GM19397 (cell line): ENCODE measurements around the gene SH3YL1.
A peak's percentile ranks its signal among the peaks of the same experiment; 100 is the strongest.

Experiments used
- ATAC-seq: cut with Tn5 transposase; IDR thresholded peaks from one replicate; pipeline ENCODE4 v1.9.1; 2021; ENCODE audit warnings: mild to moderate bottlenecking, moderate library complexity; ENCODE audit not compliant: unreplicated experiment

The SH3YL1 gene

DNA sequence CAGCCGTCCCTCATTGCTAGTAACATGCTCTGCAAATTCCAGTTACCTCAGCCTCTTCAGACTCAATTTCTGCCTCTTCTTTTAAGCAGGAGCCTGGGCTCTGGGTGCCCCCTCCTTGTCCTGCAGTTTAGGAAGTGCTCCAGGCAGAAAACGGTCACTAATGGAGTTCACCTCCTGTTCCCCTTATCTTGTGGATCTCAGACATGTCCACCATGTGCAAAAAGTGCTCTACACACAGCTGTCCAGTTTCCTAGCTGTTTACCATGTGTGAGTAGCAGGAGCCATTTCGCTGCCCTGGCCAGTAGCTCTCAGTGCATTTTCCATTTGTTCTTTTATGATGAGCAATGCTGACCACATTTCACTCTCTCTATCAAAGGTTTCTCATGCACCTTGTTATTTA lies 4.9 kb downstream of the SH3YL1 start:
- no peak for ATAC-seq

DNA sequence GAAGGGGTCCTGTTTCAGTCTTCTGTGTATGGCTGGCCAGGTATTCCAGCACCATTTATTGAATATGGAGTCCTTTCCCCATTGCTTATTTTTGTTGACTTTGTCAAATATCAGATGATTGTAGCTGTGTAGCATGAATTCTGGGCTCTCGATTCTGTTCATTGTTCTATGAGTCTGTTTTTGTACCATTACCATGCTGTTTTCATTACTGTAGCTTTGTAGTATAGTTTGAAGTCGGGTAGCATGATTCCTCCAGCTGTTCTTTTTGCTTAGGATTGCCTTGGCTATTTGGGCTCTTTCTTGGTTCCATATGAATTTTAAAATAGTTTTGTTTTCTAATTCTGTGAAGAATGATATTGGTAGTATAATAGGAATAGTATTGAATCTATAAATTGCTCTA lies 6.0 kb downstream of the SH3YL1 start:
- ATAC-seq = no peak

DNA sequence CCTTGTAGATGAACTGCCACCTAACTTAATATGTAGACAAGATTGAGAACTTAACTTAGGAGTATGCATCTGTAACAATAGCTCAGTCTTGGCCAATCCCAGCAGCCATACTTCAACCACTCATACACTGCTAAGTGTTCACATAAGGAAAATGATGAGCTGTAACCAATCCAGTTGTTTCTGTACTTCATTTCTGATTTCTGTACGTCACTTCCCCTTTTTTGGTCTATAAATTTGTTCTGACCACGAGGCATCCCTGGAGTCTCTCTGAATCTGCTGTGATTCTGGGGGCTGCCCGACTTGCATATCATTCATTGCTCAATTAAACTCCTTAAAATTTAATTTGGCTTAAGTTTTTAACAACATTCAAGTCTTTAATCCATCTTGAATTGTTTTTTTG lies 6.4 kb downstream of the SH3YL1 start:
- no peak for ATAC-seq

DNA sequence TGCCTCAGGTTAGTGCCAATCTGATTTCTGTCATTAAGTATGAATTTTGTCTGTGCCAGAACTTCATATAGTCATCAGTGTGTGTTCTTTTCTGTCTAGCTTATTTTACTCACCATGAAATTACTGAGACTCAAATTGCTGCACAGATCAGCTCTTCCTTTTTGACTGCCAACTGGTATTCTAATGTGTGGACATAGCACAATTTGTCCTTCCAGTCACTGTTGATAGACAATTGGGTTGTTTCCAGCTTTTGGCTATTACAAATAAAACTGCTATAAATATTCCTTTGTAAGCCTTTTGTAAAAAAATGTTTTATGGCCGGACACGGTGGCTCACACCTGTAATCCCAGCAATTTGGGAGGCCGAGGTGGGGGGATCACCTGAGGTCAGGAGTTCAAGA lies 7.7 kb downstream of the SH3YL1 start:
- no peak for ATAC-seq

DNA sequence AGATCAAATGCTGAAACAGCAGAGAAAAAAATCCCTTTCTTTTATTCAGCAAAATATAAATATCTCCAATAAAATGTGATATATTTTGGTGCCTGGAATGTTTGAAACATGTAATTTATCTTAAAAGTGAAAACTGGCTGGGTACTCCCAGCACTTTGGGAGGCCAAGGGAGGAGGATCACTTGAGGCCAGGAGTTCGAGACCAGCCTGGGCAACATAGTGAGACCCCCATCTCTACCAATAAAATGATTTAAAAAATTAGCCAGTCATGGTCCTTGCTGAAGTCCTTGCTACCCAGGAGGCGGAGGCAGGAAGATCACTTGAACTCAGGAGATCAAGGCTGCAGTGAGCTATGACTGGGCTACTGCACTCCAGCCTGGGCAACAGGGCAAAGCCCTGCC lies 8.6 kb downstream of the SH3YL1 start:
- no peak for ATAC-seq

DNA sequence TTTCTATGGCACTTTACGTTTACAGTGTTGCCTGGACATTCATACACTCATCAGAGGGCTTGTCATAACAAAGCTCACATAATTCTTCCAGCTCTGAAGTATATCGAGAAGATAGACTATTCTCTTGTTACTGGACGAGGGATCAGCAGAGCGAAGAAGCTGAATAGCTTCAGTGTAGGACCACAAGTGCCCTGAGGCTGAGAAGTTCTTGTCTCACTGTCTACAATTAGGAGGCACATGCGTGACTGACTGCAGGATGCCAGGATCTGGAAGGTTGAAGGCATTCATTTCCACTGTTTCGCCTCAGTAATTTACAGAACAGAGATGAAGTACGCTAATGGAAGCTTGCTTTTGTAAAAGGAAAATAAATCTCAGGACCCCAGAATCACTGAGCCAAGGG lies 9.6 kb downstream of the SH3YL1 start:
- ATAC-seq = no peak

DNA sequence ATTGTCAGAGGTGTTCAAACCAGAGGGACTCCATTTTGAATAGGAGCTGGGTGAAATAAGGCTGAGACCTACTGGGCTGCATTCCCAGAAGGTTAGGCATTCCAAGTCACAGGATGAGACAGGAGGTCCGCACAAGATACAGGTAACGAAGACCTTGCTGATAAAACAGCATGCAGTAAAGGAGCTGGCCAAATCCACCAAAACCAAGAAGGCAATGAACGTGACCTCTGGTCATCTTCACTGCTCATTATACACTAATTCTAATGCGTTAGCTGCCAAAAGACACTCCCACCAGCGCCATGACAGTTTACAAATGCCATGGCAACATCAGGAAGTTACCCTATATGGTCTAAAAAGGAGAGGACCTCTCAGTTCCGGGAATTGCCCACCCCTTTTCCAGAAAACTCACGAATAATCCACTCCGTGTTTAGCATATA lies 10.6 kb downstream of the SH3YL1 start:
- no peak for ATAC-seq

DNA sequence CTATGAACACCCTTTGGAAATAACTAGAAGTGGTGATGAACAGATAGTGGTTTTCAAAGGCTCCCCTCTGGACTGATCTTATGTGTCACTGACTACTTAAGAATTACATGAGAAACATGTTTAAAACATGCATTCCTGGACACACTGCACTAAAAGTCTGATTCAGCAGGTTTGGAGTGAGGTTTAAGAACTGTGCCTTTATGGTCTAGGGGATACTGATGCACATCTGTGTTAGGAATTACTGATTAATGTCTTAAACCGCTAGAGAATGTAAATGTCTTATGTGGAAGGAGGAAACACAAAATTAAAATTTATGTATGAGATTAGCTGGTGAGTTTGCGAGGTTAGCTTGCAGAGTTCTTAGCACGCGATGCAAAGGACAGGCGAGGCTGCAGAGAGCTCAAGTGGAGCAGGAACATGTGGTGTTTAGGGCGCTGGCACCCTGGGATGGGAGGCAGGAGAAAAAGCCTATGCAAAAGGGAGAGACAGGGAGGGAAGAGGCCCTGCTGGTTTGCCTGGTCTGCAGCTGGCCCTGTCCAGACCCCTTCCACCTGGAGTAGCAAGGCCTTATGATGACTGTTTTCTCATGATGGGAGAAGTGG lies 11.7 kb downstream of the SH3YL1 start:
- ATAC-seq = no peak

DNA sequence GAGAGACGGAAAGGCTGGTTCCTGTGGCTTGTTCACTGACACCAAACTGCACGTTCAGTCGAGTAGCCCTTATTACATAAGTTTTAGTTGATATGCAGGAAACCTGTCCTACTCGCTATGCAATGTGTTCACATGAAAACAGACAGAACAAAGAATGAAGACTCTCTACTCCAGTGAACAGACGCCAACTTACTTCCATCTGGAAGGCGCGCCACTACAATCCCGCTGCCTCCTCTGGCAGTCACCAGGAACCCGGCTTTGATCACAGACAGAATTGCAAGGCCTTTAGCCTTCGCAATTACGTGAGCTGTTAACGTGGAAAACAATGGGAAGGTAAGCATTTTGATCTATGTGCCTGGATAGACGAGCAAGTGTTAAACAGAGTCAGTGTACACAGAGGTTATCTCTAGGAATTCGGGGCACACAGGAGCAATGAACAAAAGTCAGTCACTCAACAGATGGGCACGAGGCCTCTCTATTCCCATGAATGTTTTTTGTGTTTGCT lies 14.2 kb downstream of the SH3YL1 start:
- no peak for ATAC-seq

DNA sequence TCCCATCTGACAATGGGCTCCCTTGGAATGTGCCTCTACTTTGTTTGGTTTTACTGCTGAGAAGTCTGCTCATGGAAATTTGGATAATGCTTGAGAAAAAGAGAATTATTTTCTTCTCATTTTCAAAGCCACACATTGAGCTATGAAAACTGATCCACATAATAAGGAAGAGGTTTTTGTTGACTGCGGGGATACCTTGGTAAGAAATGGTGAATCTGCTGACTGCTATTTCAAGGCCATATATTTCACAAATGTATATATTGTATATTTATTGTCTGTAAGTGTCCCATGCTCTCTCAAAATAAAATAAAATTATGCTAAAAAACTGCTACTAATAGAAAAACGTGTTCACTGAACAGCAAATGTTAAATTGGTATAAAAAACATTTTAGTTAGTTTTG lies 15.1 kb downstream of the SH3YL1 start:
- no peak for ATAC-seq

DNA sequence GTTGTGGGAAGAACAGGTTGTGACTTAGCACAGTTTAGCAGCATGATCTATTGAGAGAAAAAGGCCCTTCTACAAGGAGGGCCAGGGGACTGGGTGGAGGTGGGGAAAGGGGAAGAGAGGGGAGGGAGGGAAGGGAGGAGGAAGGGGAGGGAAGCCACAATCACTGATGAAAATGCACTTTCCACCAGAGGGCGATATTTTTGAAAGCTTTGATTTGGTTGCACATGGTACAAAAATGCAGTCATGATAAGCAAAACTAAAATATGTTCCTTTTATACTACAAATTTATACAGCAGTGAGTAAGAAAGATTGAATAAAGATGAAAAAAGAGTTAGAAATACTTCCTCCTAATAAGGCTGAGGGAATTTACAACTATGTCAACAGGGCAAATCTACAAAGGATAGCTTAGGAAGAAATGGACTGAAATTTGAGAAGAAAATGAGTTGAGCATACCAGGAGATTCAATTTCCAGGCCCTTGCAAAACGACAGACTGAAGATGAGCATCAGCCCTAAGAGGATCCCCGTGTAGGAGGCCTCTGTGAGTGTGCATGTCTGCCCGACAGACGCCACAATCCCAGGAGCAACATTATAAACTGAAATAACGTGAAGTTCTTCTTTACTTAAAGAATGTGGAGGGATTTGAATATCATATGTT lies 17.2 kb downstream of the SH3YL1 start:
- peak; percentile 58 for ATAC-seq

DNA sequence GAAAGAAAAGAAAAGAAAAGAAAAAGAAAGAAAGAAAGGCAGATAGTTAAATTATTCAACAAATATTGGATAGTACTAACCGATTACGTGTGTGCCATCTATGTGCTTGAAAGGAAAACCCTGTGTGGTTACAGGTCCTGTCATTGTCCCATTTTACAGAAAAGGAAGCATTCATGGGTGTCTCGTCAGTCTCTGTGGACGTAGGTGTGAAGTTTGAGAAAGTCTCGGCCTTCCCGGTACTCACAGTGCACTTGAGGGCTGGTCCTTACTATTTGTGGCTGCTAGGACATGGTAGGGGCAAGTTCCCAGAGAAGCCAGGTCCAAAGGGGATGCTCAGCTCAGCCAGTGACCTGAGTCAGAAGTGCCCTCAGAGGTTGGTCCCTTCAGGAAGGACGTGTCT lies 19.3 kb downstream of the SH3YL1 start:
- ATAC-seq = no peak

DNA sequence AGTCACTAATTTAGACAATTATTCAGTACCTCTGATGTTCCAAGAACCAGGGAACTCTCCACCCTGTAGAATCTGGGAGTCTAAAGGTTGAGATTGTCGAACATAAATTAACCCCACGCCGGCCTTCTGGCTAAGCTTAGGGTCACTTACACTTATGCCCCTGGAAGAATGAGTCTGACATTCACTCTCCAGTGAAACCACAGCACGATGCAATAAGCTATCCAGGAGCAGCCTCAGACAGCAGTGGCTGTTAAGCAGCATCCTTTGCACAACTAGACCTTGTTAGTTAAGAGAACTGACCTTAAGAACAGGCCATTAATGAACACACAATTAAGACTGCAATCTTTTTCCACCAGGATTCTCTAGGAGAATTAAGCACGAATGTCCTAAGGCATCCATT lies 25.0 kb downstream of the SH3YL1 start:
- no peak for ATAC-seq

DNA sequence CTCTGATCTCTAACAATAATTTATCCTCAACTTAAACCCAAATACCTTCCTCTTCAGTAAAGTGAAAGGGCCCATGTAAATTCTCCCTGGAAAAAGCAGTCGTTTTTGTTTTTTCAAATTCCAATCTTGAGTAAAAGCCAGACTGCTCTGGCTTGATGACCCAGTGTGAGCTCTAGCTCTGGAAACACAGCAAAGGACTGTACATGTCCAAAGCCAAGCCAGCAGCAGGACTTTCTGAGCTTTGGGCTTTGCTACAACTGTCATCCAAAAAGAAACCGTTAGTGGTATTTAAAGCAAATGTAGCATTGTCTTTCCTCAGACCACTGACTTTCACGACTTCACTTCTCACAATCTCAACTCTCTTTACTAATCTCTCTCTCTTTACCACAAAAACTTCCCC lies 25.4 kb downstream of the SH3YL1 start:
- no peak for ATAC-seq

DNA sequence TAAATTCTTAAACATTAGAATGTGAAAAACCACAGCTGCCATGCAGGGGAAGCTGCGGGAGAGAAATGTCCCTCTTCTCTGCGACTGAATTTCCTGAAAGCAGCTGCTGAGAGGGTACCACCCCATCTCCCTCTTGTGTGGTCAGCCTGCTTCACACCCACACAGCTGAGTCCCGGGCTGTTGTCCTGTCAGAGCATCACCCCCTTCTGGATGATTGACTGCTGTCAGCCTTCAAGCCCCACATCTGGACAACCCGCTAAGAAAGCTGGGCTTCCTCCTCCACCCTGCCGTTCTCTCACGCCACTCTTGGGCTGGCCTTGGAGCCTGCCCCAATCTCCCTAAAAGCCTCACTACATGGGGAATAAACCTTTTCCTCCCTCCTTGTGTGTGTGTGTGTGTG lies 26.0 kb downstream of the SH3YL1 start:
- ATAC-seq = no peak

DNA sequence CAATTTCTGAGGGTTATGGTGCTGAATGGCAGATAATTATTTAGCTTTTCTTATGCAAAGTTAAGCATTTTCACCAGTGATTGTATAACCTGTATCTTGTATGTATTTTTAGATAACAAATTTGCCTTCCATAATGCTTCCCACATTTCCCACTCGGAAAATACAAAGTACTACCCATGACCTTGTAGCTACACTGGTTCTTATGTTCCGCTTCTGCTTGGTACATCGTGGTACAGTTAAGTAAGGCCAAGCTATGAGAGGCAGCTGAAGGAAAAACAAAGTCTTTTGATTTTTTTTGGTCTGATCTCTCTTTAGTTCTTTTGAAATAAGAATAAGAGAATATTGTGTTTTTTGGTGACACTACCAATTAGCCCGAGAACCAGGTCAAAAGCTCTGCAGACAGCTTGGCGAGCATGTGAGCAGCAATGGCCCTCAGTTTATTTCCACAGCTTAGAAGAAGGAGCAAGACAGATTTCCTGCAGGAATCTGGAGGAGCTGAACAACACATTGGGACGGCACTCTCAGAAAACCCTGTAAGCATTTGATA lies 26.8 kb downstream of the SH3YL1 start:
- no peak for ATAC-seq

DNA sequence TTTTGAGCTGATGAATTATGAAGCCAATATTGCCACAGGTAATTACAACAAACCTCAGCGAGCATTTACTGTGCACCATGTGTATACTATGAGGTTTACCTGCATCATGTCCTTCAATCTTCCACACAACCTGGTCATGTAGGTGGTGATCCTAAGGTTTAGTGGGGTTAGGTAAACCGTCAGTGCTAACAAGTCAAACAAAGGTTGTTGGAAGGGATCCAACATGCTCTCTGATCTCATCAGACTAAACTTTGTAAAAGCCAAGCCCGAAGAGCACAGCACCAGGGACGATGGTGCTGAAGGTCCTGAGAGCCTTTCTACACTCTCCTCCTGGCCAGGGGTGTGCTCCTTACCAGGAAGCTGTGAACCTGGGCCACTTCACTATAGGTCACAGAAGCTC lies 29.4 kb downstream of the SH3YL1 start:
- ATAC-seq = no peak

DNA sequence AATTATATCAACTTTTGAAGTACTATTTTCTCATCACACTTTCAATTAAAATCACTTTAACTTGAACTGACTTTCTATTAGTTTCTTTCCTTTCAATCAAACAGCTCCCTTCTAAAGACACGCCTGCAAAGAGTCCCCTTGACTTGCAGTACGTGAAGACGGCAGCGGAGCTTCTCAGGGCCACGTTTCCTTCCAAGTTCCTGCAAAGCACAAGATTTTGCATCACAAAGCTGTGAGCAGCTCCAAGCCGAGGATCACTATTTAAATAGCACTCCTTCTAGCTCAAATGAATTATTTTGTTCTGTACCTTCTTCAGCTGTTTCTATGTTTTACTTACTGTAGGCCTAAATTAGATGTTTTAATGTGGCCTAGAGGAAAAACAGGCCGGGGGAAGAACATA lies 30.8 kb downstream of the SH3YL1 start:
- ATAC-seq = no peak

DNA sequence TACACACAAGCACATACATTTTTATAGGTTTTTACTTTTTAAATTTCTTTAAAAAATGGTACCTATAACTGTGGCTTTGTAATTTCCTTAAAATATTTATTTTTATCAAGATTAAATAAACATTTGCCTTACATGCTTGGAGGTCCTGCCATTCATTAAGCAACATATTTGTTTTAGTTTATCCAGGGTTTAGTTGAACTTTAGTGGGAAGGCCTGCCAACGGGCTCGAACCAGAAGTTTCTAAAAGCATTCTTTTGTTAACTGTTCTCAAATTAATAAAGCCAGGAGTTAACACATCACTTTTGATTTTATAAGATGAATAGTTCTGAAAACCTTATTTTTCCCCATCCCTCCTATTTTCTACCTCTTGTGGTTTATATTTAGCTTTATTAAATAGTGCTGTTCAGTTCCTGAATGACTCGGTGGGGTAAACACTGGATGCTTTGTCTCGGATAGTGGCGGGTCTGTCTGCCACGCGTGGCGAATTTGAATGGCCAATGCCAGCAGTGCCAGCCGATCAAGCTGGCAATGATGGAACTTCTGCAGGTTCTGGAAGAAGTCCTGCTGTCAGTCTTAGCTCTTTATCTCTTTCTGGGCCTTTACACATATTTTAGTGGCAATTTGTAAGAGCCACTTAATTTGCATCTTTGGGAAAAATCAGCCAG lies 32.2 kb downstream of the SH3YL1 start:
- ATAC-seq = no peak

DNA sequence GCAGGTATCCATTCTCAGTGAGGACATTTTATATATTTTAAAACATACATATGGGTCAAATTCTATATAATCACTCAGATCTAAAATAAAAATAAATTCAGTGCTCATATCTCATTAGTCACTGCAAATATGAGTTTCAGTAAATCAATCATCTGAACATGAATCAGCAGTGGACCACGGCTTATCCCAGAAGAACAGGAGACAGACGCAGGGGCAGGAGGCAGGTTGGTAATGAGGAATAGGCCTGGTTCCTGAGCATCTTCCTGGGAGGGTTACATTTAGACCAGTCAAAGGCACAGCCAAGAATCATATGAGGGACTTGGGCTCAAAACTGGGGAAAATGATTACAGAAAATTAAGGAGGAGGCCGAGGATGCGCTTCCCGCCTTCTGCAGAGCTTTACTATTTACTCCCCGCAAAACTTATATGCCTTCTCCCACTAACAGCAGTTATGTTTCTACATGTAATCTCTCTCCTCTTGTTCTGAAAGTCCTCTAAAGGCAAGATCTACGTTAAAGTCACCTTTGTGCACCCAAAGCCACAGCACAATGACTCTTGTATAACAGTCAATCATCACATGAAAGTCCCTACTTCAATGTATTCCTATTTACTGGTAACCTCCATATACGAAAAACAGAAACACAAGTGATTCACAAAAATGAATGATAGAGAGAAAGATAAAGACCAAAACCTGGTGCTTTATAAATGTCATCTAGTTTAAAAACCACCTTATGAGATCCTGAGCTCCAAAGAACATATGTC lies 35.1 kb downstream of the SH3YL1 start:
- ATAC-seq = no peak

DNA sequence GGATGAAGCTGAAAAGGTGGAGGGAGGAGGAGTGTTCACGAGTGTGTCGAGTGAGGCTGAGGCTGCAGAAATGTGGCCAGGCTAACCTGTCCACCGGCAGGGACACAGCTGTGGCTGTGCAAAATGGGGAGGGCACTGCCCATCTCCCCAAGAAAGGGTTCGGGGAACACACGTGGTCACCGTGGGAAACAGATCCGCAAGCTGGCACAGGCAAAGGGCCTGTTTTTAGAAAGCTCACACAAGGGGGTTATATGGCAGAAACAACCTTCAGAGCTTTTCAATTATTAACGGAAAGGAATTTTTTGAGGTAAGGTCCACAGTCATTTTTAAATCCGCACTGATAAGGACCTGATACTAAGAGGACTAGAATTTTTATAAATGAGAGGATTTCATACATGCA lies 35.7 kb downstream of the SH3YL1 start:
- no peak for ATAC-seq
